GM23338 (cell line): ENCODE results near the gene TMEM161B. TPM values are rescaled to one million over a fixed set of nuclear protein-coding genes. Genes with fewer than 3 reads are reported as not detected.

Experiments
- ATAC-seq: fragments of 200-7000 bp; cut with Tn5 transposase; 3 replicates; pipeline ENCODE4 v1.9.1; 2020
- DNase-seq: peaks from one replicate; pipeline ENCODE4 v3.0.0-alpha.2; 2015; ENCODE audit warnings: low spot score
- H2AFZ ChIP-seq: fragments of 200-600 bp; sonication (generic); 2 replicates; pipeline ENCODE4 v1.8.0; 2016; ENCODE audit warnings: antibody characterized with exemption, mild to moderate bottlenecking, moderate library complexity
- H3F3A ChIP-seq: fragments of 200-600 bp; sonication (generic); replicated peaks from 2 replicates; pipeline ENCODE4 v1.8.0; 2017; ENCODE audit warnings: antibody characterized with exemption, mixed run types, low read depth
- H3K27ac ChIP-seq: fragments of 200-600 bp; sonication (generic); 2 replicates; pipeline ENCODE4 v1.6.1; 2016; ENCODE audit warnings: low read depth
- H3K27me3 ChIP-seq: fragments of 200-600 bp; sonication (generic); 2 replicates; pipeline ENCODE4 v1.8.0; 2016; ENCODE audit warnings: mild to moderate bottlenecking, mixed run types, moderate library complexity; ENCODE audit not compliant: insufficient read depth
- H3K36me3 ChIP-seq: fragments of 200-600 bp; sonication (generic); 2 replicates; pipeline ENCODE4 v1.8.0; 2016; ENCODE audit warnings: mild to moderate bottlenecking; ENCODE audit not compliant: insufficient read depth
- H3K4me1 ChIP-seq: fragments of 200-600 bp; sonication (generic); 2 replicates; pipeline ENCODE4 v1.8.0; 2016; ENCODE audit warnings: mild to moderate bottlenecking, moderate library complexity; ENCODE audit not compliant: insufficient read depth
- H3K4me2 ChIP-seq: fragments of 200-600 bp; sonication (generic); 2 replicates; pipeline ENCODE4 v1.7.1; 2017; ENCODE audit warnings: mixed run types
- H3K4me3 ChIP-seq: fragments of 200-600 bp; sonication (generic); 2 replicates; pipeline ENCODE4 v1.6.1; 2016; ENCODE audit warnings: mixed run types
- H3K79me2 ChIP-seq: fragments of 200-600 bp; sonication (generic); replicated peaks from 2 replicates; pipeline ENCODE4 v1.8.0; 2017; ENCODE audit warnings: mild to moderate bottlenecking; ENCODE audit not compliant: insufficient read depth
- H3K9me2 ChIP-seq: fragments of 200-600 bp; sonication (generic); 2 replicates; pipeline ENCODE4 v1.8.0; 2017; ENCODE audit not compliant: insufficient read depth
- H4K20me1 ChIP-seq: fragments of 200-600 bp; sonication (generic); replicated peaks from 2 replicates; pipeline ENCODE4 v1.8.0; 2017; ENCODE audit warnings: mild to moderate bottlenecking; ENCODE audit not compliant: insufficient read depth
- H3K27ac Mint-ChIP-seq: 2 replicates; pipeline ENCODE4 v1.8.0; 2020; ENCODE audit warnings: inconsistent platforms, mild to moderate bottlenecking, moderate library complexity, mixed read lengths
- H3K27me3 Mint-ChIP-seq: 3 replicates; pipeline ENCODE4 v1.8.0; 2022; ENCODE audit warnings: low read depth, mild to moderate bottlenecking, moderate library complexity, mixed read lengths, inconsistent platforms; ENCODE audit not compliant: insufficient read depth, poor library complexity
- H3K36me3 Mint-ChIP-seq: 3 replicates; pipeline ENCODE4 v1.8.0; 2021; ENCODE audit warnings: low read depth, mild to moderate bottlenecking, inconsistent platforms, moderate library complexity, mixed read lengths
- H3K4me1 Mint-ChIP-seq: 3 replicates; pipeline ENCODE4 v1.8.0; 2020; ENCODE audit warnings: mild to moderate bottlenecking, inconsistent platforms, mixed read lengths
- H3K4me3 Mint-ChIP-seq: 3 replicates; pipeline ENCODE4 v1.8.0; 2021; ENCODE audit warnings: moderate library complexity, mild to moderate bottlenecking, inconsistent platforms, mixed read lengths
- H3K9me3 Mint-ChIP-seq: 3 replicates; pipeline ENCODE4 v1.8.0; 2020; ENCODE audit warnings: moderate library complexity, mild to moderate bottlenecking, inconsistent platforms, mixed read lengths
- CREB1 ChIP-seq: fragments of 250-450 bp; sonication (Bioruptor Pico); IDR thresholded peaks from 2 replicates; pipeline ENCODE4 v1.5.0; 2020; ENCODE audit warnings: low read depth, mild to moderate bottlenecking, moderate library complexity
- CTCF ChIP-seq, 2 experiments: fragments of 200-600 bp in 1 of 2; sonication (generic) in 1 of 2; conservative IDR thresholded peaks; 2 replicates each; pipeline versions ENCODE4 v1.5.1 to v1.6.1; 2016 to 2017; ENCODE audit warnings: antibody characterized with exemption in 2 of 2, low read depth in 2 of 2, mild to moderate bottlenecking in 2 of 2, moderate library complexity in 1 of 2
- EZH2 ChIP-seq: fragments of 200-600 bp; sonication (generic); IDR thresholded peaks from one replicate; pipeline ENCODE4 v1.8.0; 2017; ENCODE audit warnings: antibody characterized with exemption, mild to moderate bottlenecking, low read depth; ENCODE audit not compliant: unreplicated experiment
- JUNB ChIP-seq: IDR thresholded peaks from one replicate; pipeline ENCODE4 v1.6.1; 2016; ENCODE audit warnings: antibody characterized with exemption; ENCODE audit not compliant: unreplicated experiment
- NANOG ChIP-seq: IDR thresholded peaks from 2 replicates; pipeline ENCODE4 v1.6.1; 2016; ENCODE audit warnings: antibody characterized with exemption, borderline replicate concordance
- POLR2AphosphoS5 ChIP-seq: IDR thresholded peaks from 2 replicates; pipeline ENCODE4 v1.6.1; 2016; ENCODE audit warnings: antibody characterized with exemption, low read depth
- ZNF114 ChIP-seq: fragments of 250-450 bp; sonication (Bioruptor Pico); IDR thresholded peaks from 2 replicates; pipeline ENCODE4 v1.5.0; 2020; ENCODE audit warnings: mild to moderate bottlenecking, moderate library complexity
- ZNF331 ChIP-seq: fragments of 250-450 bp; sonication (Bioruptor Pico); IDR thresholded peaks from 2 replicates; pipeline ENCODE4 v1.5.0; 2020; ENCODE audit warnings: low read depth, mild to moderate bottlenecking, moderate library complexity
- polyA plus RNA-seq: library from polyadenylated mRNA; unstranded; fragments of >200 nt; fragmentation: Nextera tagmentation; extraction: Ambion mirVana; gene quantifications from 2 replicates; pipeline ENCODE4 v1.2.1, GENCODE V29; 2016
- total RNA-seq: library from RNA; depleted of rRNA; stranded (reverse); fragments of >200 nt; shearing (Covaris generic); gene quantifications from 2 replicates; pipeline ENCODE4 v1.2.3, GENCODE V29; 2014
- TF ChIP-seq, protein P1 (sequence below): fragments of 250-450 bp; sonication (Bioruptor Pico); IDR thresholded peaks from 2 replicates; pipeline ENCODE4 v1.5.0; 2020; ENCODE audit warnings: mild to moderate bottlenecking, moderate library complexity

The TMEM161B gene
- total and polyA plus RNA-seq, 2 experiments from 2014 or later, result 11.9 to 25.5 TPM

DNA sequence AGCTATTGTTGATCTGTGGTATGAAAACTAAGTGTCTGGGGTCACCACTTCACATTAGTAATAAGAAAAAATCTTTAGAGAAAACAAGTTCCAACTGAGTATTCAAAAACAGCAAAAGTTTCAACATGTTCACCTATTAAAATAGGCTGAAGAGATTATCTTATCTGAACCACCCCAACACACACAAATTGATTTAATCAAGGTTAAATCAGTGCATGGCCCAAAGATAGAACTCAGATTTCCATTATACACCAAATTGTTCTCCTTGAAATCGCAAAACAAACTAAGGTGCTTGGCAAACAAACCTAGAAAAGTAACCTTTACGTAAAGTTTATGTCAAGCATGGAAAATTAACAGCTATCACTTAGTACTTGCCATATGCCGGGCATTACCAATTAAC is 61.1 kb downstream of the TMEM161B start:
- Mint-ChIP-seq H3K27ac (0 out of 2 replicates have a peak overlapping the region, but pooled peaks have one; percentile 36), H3K4me3 (no peak overlapping the region)

More for the DNA sequence above, 61.1 kb downstream of the TMEM161B start:
- H3K27me3 ChIP-seq, result no peaks in the 10 kb centered on the region
- no peaks in the 10 kb centered on the region for H3K27me3 Mint-ChIP-seq
- no peaks in the 10 kb centered on the region for H3K9me2 ChIP-seq
- no peaks in the 10 kb centered on the region for H3K36me3 ChIP-seq
- no peak overlapping the region for H2AFZ ChIP-seq
- TF ChIP-seq CREB1 (CRISPR knock-in tag), result no peak
- TF ChIP-seq, protein P1, sequence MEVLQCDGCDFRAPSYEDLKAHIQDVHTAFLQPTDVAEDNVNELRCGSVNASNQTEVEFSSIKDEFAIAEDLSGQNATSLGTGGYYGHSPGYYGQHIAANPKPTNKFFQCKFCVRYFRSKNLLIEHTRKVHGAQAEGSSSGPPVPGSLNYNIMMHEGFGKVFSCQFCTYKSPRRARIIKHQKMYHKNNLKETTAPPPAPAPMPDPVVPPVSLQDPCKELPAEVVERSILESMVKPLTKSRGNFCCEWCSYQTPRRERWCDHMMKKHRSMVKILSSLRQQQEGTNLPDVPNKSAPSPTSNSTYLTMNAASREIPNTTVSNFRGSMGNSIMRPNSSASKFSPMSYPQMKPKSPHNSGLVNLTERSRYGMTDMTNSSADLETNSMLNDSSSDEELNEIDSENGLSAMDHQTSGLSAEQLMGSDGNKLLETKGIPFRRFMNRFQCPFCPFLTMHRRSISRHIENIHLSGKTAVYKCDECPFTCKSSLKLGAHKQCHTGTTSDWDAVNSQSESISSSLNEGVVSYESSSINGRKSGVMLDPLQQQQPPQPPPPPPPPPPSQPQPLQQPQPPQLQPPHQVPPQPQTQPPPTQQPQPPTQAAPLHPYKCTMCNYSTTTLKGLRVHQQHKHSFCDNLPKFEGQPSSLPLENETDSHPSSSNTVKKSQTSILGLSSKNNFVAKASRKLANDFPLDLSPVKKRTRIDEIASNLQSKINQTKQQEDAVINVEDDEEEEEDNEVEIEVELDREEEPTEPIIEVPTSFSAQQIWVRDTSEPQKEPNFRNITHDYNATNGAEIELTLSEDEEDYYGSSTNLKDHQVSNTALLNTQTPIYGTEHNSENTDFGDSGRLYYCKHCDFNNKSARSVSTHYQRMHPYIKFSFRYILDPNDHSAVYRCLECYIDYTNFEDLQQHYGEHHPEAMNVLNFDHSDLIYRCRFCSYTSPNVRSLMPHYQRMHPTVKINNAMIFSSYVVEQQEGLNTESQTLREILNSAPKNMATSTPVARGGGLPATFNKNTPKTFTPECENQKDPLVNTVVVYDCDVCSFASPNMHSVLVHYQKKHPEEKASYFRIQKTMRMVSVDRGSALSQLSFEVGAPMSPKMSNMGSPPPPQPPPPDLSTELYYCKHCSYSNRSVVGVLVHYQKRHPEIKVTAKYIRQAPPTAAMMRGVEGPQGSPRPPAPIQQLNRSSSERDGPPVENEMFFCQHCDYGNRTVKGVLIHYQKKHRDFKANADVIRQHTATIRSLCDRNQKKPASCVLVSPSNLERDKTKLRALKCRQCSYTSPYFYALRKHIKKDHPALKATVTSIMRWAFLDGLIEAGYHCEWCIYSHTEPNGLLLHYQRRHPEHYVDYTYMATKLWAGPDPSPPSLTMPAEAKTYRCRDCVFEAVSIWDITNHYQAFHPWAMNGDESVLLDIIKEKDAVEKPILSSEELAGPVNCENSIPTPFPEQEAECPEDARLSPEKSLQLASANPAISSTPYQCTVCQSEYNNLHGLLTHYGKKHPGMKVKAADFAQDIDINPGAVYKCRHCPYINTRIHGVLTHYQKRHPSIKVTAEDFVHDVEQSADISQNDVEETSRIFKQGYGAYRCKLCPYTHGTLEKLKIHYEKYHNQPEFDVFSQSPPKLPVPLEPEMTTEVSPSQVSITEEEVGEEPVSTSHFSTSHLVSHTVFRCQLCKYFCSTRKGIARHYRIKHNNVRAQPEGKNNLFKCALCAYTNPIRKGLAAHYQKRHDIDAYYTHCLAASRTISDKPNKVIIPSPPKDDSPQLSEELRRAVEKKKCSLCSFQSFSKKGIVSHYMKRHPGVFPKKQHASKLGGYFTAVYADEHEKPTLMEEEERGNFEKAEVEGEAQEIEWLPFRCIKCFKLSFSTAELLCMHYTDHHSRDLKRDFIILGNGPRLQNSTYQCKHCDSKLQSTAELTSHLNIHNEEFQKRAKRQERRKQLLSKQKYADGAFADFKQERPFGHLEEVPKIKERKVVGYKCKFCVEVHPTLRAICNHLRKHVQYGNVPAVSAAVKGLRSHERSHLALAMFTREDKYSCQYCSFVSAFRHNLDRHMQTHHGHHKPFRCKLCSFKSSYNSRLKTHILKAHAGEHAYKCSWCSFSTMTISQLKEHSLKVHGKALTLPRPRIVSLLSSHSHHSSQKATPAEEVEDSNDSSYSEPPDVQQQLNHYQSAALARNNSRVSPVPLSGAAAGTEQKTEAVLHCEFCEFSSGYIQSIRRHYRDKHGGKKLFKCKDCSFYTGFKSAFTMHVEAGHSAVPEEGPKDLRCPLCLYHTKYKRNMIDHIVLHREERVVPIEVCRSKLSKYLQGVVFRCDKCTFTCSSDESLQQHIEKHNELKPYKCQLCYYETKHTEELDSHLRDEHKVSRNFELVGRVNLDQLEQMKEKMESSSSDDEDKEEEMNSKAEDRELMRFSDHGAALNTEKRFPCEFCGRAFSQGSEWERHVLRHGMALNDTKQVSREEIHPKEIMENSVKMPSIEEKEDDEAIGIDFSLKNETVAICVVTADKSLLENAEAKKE (CRISPR knock-in tag), result no peak
- no peak for TF ChIP-seq POLR2AphosphoS5
- TF ChIP-seq ZNF114, result no peak
- no peak for TF ChIP-seq ZNF331 (CRISPR knock-in tag)
- TF ChIP-seq CTCF (conservative IDR thresholded peaks at IDR 0.05; ENCODE audit: low read depth in 2 of 2), result no peak
- TF ChIP-seq EZH2, result no peak
- no peak for TF ChIP-seq JUNB
- no peak for TF ChIP-seq NANOG
- H3K27ac ChIP-seq, result no peak overlapping the region; the same call in 1 of the 2 replicates
- H3K4me1 Mint-ChIP-seq, result peaks cover 9% of the 10 kb centered on the region
- ATAC-seq, result no peak
- H3K36me3 Mint-ChIP-seq, result peaks cover 11% of the 10 kb centered on the region; the same call in 1 of the 3 replicates
- no peak for DNase-seq
- no peak overlapping the region for H3K4me3 ChIP-seq
- peaks cover 9% of the 10 kb centered on the region for H3K4me1 ChIP-seq
- no peak overlapping the region for H3K4me2 ChIP-seq
- no peaks in the 10 kb centered on the region for H3K9me3 Mint-ChIP-seq
- no peaks in the 10 kb centered on the region for H3K79me2 ChIP-seq
- H4K20me1 ChIP-seq, result no peaks in the 10 kb centered on the region
- no peaks in the 10 kb centered on the region for H3F3A ChIP-seq
